GM12878 (cell line): ENCODE results near the gene LRRC3C. TPM values are rescaled to one million over a fixed set of nuclear protein-coding genes. Genes with fewer than 3 reads are reported as not detected.

ENCODE experiments used
- BACH1 ChIP-seq: fragments of 450-650 bp; IDR thresholded peaks from 2 replicates; pipeline ENCODE4 v1.6.1; 2017; ENCODE audit warnings: mild to moderate bottlenecking, borderline replicate concordance
- BHLHE40 ChIP-seq, 2 experiments: fragments of 450-650 bp in 1 of 2; IDR thresholded peaks; 2 replicates each; pipeline ENCODE4 v1.6.1; 2011 to 2017; ENCODE audit warnings: low read depth in 2 of 2, borderline replicate concordance in 1 of 2, improper control_type of control experiment in 1 of 2, low read length in 1 of 2, mild to moderate bottlenecking in 1 of 2
- CHD2 ChIP-seq: IDR thresholded peaks from 2 replicates; pipeline ENCODE4 v1.6.1; 2011; ENCODE audit warnings: low read depth, low read length, improper control_type of control experiment, borderline replicate concordance
- JUND ChIP-seq: IDR thresholded peaks from 2 replicates; pipeline ENCODE4 v1.6.1; 2012; ENCODE audit warnings: low read depth, mild to moderate bottlenecking, low read length, improper control_type of control experiment, moderate library complexity
- KDM1A ChIP-seq: fragments of 200-600 bp; sonication (generic); IDR thresholded peaks from 2 replicates; pipeline ENCODE4 v1.6.1; 2016; ENCODE audit warnings: borderline replicate concordance
- MTA3 ChIP-seq: IDR thresholded peaks from 2 replicates; pipeline ENCODE4 v1.6.1; 2012; ENCODE audit warnings: low read length, inconsistent platforms, borderline replicate concordance
- PML ChIP-seq: IDR thresholded peaks from 2 replicates; pipeline ENCODE4 v1.6.1; 2012; ENCODE audit warnings: low read length, inconsistent platforms
- POLR2AphosphoS5 ChIP-seq: IDR thresholded peaks from 2 replicates; pipeline ENCODE4 v1.6.1; 2011; ENCODE audit warnings: mild to moderate bottlenecking, low read length, inconsistent platforms
- RAD21 ChIP-seq: IDR thresholded peaks from 2 replicates; pipeline ENCODE4 v1.6.1; 2011; ENCODE audit warnings: mild to moderate bottlenecking, low read depth, low read length, moderate library complexity; ENCODE audit not compliant: insufficient read depth
- SMARCA5 ChIP-seq: fragments of 450-650 bp; IDR thresholded peaks from 2 replicates; pipeline ENCODE4 v1.6.1; 2017; ENCODE audit warnings: mild to moderate bottlenecking
- TCF7 ChIP-seq: IDR thresholded peaks from 2 replicates; pipeline ENCODE4 v1.6.1; 2014; ENCODE audit warnings: antibody characterized with exemption, borderline replicate concordance
- ZBED1 ChIP-seq: IDR thresholded peaks from 2 replicates; pipeline ENCODE4 v1.6.1; 2016; ENCODE audit warnings: borderline replicate concordance
- ZNF622 ChIP-seq: fragments of 450-650 bp; IDR thresholded peaks from 2 replicates; pipeline ENCODE4 v1.6.1; 2017; ENCODE audit warnings: mild to moderate bottlenecking, inconsistent platforms
- polyA plus RNA-seq, 11 experiments: library from polyadenylated mRNA; depleted of rRNA in 4 of 11; unstranded in 6 of 11; stranded (reverse) in 5 of 11; fragments of >200 nt; fragmentation: Nextera tagmentation in 4 of 11; fragmentation: Illumina TruSeq in 1 of 11; extraction: Ambion mirVana in 4 of 11; extraction: Trizol in 1 of 11; gene quantifications; 1 replicate in 1 of 11; 2 replicates in 10 of 11; pipeline versions ENCODE4 v1.2.1 to v1.2.3, GENCODE V29; 2011 to 2016; ENCODE audit warnings: inconsistent platforms in 2 of 11, missing spikeins in 2 of 11, low read depth in 1 of 11
- total RNA-seq, 4 experiments: library from RNA; depleted of rRNA in 3 of 4; stranded (reverse); fragments of >200 nt in 3 of 4; fragmentation: Illumina TruSeq in 1 of 4; extraction: Trizol in 1 of 4; gene quantifications; 2 replicates each; pipeline versions ENCODE4 v1.2.1 to v1.2.3, GENCODE V29; 2013 to 2021
- TF ChIP-seq, protein P1 (sequence below): fragments of 450-650 bp; IDR thresholded peaks from 2 replicates; pipeline ENCODE4 v1.6.1; 2017; ENCODE audit warnings: mild to moderate bottlenecking, moderate library complexity
- TF ChIP-seq, protein P2 (sequence below): fragments of 450-650 bp; conservative IDR thresholded peaks from 2 replicates; pipeline ENCODE4 v1.6.1; 2017; ENCODE audit warnings: mild to moderate bottlenecking, moderate library complexity
- TF ChIP-seq, protein P3 (sequence below): fragments of 450-650 bp; IDR thresholded peaks from 2 replicates; pipeline ENCODE4 v1.6.1; 2017; ENCODE audit warnings: borderline replicate concordance
- TF ChIP-seq, protein P4 (sequence below): IDR thresholded peaks from 2 replicates; pipeline ENCODE4 v1.6.1; 2012; ENCODE audit warnings: low read depth, low read length, improper control_type of control experiment
- TF ChIP-seq, protein P5 (sequence below): fragments of 450-650 bp; formaldehyde crosslinking; IDR thresholded peaks from 2 replicates; pipeline ENCODE4 v1.4.0; 2020; ENCODE audit warnings: mild to moderate bottlenecking, moderate library complexity

Gene LRRC3C
- total and polyA plus RNA-seq, 10 of the 15 experiments (the other 5 are each of a cell fraction or from before 2014, with no cell fraction given) = not detected

DNA sequence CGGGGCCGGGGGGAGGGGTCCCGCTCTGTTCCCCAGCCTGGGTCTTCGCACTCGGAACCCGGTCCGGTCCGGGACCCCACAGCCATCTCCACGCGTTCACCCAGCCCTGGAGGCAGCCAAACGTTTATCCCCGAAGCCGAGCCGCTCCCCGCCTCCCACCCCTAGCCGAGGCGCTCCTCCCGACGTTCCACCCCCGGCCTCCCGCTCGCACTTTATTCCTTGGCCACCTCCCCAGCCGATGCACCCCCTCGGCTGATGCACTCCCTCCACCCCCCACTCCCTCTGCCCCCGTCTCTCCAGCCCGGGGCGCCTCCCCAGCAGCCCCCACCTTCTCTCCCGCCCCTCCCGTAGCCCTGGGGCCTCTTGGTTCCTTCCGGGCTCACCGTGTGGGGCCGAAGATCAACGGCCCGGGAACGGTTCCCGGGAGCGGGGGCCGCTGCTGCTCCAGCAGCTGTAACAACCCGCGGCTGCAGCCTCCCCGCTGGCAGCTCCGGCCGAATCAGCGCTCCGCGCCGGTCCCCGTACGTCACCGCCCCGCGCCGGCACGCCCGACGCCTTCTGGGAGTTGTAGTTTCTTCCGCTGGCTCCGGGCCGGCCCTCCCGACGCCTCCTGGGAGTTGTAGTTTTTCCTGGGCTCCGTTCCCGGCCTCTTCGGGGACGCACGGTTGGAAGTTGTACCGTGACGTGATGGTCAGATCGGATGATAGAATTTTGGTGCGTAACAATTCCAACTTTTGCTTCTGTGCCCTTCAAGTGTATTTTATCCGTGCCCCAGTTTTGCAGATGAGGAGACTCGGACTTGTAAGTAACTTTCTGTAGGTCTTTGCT is at the start of gene LRRC3C, which contains the start of gene ORMDL3 (continued):
- TF ChIP-seq BHLHE40 (IDR thresholded peaks at IDR 0.05; ENCODE audit: borderline replicate concordance in 1 of 2, low read depth in 2 of 2, low read length in 1 of 2) (peak; percentile 46 to 62; a peak in 3 of 4 replicates), CHD2 (peak; percentile 88), SMARCA5 (no peak), ZNF622 (no peak), POLR2AphosphoS5 (no peak), KDM1A (no peak), RAD21 (no peak), MTA3 (no peak), BACH1 (0 out of 2 replicates have a peak, but pooled peaks have one; percentile 27), JUND (no peak), PML (no peak; the same call in 1 of the 2 replicates), TCF7 (no peak), ZBED1 (no peak)
- TF ChIP-seq, protein P1, sequence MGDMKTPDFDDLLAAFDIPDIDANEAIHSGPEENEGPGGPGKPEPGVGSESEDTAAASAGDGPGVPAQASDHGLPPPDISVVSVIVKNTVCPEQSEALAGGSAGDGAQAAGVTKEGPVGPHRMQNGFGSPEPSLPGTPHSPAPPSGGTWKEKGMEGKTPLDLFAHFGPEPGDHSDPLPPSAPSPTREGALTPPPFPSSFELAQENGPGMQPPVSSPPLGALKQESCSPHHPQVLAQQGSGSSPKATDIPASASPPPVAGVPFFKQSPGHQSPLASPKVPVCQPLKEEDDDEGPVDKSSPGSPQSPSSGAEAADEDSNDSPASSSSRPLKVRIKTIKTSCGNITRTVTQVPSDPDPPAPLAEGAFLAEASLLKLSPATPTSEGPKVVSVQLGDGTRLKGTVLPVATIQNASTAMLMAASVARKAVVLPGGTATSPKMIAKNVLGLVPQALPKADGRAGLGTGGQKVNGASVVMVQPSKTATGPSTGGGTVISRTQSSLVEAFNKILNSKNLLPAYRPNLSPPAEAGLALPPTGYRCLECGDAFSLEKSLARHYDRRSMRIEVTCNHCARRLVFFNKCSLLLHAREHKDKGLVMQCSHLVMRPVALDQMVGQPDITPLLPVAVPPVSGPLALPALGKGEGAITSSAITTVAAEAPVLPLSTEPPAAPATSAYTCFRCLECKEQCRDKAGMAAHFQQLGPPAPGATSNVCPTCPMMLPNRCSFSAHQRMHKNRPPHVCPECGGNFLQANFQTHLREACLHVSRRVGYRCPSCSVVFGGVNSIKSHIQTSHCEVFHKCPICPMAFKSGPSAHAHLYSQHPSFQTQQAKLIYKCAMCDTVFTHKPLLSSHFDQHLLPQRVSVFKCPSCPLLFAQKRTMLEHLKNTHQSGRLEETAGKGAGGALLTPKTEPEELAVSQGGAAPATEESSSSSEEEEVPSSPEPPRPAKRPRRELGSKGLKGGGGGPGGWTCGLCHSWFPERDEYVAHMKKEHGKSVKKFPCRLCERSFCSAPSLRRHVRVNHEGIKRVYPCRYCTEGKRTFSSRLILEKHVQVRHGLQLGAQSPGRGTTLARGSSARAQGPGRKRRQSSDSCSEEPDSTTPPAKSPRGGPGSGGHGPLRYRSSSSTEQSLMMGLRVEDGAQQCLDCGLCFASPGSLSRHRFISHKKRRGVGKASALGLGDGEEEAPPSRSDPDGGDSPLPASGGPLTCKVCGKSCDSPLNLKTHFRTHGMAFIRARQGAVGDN = 0 out of 2 replicates have a peak, but pooled peaks have one; percentile 18
- TF ChIP-seq, protein P2, sequence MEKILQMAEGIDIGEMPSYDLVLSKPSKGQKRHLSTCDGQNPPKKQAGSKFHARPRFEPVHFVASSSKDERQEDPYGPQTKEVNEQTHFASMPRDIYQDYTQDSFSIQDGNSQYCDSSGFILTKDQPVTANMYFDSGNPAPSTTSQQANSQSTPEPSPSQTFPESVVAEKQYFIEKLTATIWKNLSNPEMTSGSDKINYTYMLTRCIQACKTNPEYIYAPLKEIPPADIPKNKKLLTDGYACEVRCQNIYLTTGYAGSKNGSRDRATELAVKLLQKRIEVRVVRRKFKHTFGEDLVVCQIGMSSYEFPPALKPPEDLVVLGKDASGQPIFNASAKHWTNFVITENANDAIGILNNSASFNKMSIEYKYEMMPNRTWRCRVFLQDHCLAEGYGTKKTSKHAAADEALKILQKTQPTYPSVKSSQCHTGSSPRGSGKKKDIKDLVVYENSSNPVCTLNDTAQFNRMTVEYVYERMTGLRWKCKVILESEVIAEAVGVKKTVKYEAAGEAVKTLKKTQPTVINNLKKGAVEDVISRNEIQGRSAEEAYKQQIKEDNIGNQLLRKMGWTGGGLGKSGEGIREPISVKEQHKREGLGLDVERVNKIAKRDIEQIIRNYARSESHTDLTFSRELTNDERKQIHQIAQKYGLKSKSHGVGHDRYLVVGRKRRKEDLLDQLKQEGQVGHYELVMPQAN = 0 out of 2 replicates have a peak, but pooled peaks have one; percentile 61
- TF ChIP-seq, protein P3, sequence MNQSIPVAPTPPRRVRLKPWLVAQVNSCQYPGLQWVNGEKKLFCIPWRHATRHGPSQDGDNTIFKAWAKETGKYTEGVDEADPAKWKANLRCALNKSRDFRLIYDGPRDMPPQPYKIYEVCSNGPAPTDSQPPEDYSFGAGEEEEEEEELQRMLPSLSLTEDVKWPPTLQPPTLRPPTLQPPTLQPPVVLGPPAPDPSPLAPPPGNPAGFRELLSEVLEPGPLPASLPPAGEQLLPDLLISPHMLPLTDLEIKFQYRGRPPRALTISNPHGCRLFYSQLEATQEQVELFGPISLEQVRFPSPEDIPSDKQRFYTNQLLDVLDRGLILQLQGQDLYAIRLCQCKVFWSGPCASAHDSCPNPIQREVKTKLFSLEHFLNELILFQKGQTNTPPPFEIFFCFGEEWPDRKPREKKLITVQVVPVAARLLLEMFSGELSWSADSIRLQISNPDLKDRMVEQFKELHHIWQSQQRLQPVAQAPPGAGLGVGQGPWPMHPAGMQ = no peak
- TF ChIP-seq, protein P4, sequence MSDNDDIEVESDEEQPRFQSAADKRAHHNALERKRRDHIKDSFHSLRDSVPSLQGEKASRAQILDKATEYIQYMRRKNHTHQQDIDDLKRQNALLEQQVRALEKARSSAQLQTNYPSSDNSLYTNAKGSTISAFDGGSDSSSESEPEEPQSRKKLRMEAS = 0 out of 2 replicates have a peak, but pooled peaks have one; percentile 16
- TF ChIP-seq, protein P5, sequence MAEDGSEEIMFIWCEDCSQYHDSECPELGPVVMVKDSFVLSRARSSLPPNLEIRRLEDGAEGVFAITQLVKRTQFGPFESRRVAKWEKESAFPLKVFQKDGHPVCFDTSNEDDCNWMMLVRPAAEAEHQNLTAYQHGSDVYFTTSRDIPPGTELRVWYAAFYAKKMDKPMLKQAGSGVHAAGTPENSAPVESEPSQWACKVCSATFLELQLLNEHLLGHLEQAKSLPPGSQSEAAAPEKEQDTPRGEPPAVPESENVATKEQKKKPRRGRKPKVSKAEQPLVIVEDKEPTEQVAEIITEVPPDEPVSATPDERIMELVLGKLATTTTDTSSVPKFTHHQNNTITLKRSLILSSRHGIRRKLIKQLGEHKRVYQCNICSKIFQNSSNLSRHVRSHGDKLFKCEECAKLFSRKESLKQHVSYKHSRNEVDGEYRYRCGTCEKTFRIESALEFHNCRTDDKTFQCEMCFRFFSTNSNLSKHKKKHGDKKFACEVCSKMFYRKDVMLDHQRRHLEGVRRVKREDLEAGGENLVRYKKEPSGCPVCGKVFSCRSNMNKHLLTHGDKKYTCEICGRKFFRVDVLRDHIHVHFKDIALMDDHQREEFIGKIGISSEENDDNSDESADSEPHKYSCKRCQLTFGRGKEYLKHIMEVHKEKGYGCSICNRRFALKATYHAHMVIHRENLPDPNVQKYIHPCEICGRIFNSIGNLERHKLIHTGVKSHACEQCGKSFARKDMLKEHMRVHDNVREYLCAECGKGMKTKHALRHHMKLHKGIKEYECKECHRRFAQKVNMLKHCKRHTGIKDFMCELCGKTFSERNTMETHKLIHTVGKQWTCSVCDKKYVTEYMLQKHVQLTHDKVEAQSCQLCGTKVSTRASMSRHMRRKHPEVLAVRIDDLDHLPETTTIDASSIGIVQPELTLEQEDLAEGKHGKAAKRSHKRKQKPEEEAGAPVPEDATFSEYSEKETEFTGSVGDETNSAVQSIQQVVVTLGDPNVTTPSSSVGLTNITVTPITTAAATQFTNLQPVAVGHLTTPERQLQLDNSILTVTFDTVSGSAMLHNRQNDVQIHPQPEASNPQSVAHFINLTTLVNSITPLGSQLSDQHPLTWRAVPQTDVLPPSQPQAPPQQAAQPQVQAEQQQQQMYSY = no peak
